Spleen (tissue), 7 donors: ENCODE measurements around the gene SCNN1G.

Experiments used
- CTCF ChIP-seq, 11 experiments: fragments of 200-600 bp in 7 of 11; fragments of 450-650 bp in 4 of 11; sonication (generic) in 4 of 11; IDR thresholded peaks in 8 of 11; conservative IDR thresholded peaks in 3 of 11; 1 replicate in 7 of 11; 2 replicates in 4 of 11; pipeline versions ENCODE4 v1.4.0 to v1.8.0; 2016 to 2021; ENCODE audit warnings: antibody characterized with exemption in 11 of 11, inconsistent platforms in 4 of 11, mild to moderate bottlenecking in 1 of 11
- POLR2A ChIP-seq, 3 donors: fragments of 450-650 bp; IDR thresholded peaks; one replicate each; pipeline ENCODE4 v1.5.1; 2017; ENCODE audit warnings: antibody characterized with exemption in 3 of 3, mild to moderate bottlenecking in 1 of 3
- POLR2AphosphoS5 ChIP-seq, 3 donors: sonication (generic); formaldehyde crosslinking; IDR thresholded peaks; one replicate each; pipeline ENCODE4 v1.5.1; 2017; ENCODE audit warnings: antibody characterized with exemption in 3 of 3
- donor health status: DM: no; HTN: no; CAD: no; lungs with moderate emphysema.
- donor health status: DM: no; HTN: no; CAD: no.
- donor health status: DM: no; HTN: no; CAD: no.

DNA sequence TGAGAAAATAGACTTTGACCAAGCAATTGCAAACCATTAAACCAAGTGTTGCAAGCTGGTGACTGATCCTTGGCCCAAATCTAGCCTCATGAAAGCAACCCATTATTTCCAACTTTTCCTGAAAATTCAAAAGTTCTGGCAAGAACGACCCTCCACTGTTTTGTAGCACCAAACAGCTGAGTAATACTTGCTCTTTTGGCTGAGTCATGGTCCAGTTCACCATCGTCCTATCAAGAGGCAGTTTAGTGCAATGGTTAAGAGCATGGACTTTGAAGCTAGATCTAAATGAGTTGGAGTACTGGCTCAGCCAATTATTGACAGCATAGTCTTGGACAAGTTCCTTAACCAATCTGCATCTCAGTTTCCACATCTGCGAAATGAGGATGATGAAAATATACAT lies 31.3 kb downstream of the SCNN1G start:
- TF ChIP-seq POLR2A (IDR thresholded peaks at IDR 0.05) (no peak), CTCF (IDR thresholded peaks at IDR 0.05 in 8 of 11, conservative IDR thresholded peaks at IDR 0.05 in 3 of 11) (no peak), POLR2AphosphoS5 (IDR thresholded peaks at IDR 0.05) (no peak)
